ENCODE data around the gene TXNL4B. TPM values are rescaled to one million over a fixed set of nuclear protein-coding genes. Genes with fewer than 3 reads are reported as not detected.

The TXNL4B gene
- total and polyA plus RNA-seq, 9 donors: 10.6 to 23.1 (median 14.7) TPM

- 92 to 99% (median 95%) methylated on average over 15 of the region's 15 CpGs for WGBS, 3 donors
- H3K27ac ChIP-seq: no peak overlapping the region
- peaks cover 6% of the 10 kb centered on the region for H3K36me3 ChIP-seq
- no peak for DNase-seq
- H3K4me3 ChIP-seq: no peak overlapping the region
- H3K9me3 ChIP-seq: no peaks in the 10 kb centered on the region
- H3K27me3 ChIP-seq: no peaks in the 10 kb centered on the region
- no peaks in the 10 kb centered on the region for H3K4me1 ChIP-seq (ENCODE audit: insufficient read depth)
- TF ChIP-seq POLR2A (IDR thresholded peaks at IDR 0.05): no peak
- TF ChIP-seq EP300 (IDR thresholded peaks at IDR 0.05): no peak
- TF ChIP-seq, protein P1, sequence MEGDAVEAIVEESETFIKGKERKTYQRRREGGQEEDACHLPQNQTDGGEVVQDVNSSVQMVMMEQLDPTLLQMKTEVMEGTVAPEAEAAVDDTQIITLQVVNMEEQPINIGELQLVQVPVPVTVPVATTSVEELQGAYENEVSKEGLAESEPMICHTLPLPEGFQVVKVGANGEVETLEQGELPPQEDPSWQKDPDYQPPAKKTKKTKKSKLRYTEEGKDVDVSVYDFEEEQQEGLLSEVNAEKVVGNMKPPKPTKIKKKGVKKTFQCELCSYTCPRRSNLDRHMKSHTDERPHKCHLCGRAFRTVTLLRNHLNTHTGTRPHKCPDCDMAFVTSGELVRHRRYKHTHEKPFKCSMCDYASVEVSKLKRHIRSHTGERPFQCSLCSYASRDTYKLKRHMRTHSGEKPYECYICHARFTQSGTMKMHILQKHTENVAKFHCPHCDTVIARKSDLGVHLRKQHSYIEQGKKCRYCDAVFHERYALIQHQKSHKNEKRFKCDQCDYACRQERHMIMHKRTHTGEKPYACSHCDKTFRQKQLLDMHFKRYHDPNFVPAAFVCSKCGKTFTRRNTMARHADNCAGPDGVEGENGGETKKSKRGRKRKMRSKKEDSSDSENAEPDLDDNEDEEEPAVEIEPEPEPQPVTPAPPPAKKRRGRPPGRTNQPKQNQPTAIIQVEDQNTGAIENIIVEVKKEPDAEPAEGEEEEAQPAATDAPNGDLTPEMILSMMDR (IDR thresholded peaks at IDR 0.05): no peak
- intact Hi-C loops (cut with DNase I): no loop called here
These were observed 19.0 kb upstream of the TXNL4B start for GRCh38 chr16:72112452-72112792.

- TF ChIP-seq, protein P1 (IDR thresholded peaks at IDR 0.05): no peak
- no peak for TF ChIP-seq EP300 (IDR thresholded peaks at IDR 0.05)
- no peak for TF ChIP-seq POLR2A (IDR thresholded peaks at IDR 0.05)
- 84 to 87% (median 84%) methylated on average over 19 of the region's 19 CpGs for WGBS, 3 donors
- no peak overlapping the region for H3K4me3 ChIP-seq
- H3K36me3 ChIP-seq: peaks cover 6% of the 10 kb centered on the region
- H3K27me3 ChIP-seq: no peaks in the 10 kb centered on the region
- intact Hi-C loops (cut with DNase I): no loop called here
- no peak for DNase-seq
- H3K9me3 ChIP-seq: no peaks in the 10 kb centered on the region
- no peak overlapping the region for H3K27ac ChIP-seq
- no peaks in the 10 kb centered on the region for H3K4me1 ChIP-seq (ENCODE audit: insufficient read depth)
These were observed 18.4 kb upstream of the TXNL4B start for GRCh38 chr16:72111657-72112451.

DNA sequence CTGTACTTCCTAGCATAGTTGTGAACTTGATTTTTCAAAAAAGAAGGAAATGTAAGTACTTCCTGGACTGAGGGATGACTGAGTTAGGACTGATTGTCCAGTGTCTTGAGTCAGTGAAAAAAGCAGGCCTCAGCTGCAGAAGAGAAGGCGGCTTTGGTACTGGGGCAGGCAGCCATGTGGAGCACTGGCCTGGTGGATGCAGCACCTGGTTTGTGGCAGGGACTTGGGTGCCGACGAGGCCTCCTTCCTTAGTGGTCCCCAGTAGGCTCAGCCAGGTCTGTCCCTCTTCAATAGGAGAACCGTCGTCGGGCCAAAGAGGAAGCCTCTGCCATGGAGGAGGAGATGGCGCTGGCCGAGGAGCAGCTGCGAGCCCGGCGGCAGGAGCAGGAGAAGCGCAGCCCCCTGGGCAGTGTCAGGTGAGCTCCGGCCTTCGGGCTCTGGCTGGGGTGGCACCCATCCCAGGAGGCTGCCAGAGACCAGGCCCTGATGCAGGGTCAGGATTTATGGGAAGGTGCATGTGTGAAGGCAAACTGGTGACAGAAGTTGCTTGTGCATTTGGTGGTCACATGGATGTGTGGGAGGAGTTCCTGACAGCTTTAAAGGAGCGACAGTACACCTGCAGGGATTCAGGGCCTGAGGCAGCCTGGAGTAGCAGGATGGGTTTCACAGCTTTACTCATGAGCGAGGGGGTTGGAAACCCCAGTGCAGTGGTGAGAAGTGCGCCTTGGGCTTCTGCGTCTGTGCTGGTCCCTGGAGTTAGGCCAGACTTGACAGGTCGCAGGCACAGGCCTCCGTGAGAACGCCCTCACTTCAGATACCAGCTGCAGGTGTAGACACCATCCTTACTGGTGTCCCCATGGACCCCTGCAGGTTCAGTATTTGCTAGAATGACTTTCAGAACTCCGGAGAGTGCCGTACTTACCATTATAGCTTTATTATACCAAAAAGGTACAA is 17.5 kb upstream of the TXNL4B start:
- DNase-seq: no peak
- H3K27me3 ChIP-seq: no peaks in the 10 kb centered on the region
- no peaks in the 10 kb centered on the region for H3K4me1 ChIP-seq (ENCODE audit: insufficient read depth)
- no peaks in the 10 kb centered on the region for H3K9me3 ChIP-seq
- H3K4me3 ChIP-seq: no peak overlapping the region
- intact Hi-C loops (cut with DNase I): no loop called here
- peaks cover 6% of the 10 kb centered on the region for H3K36me3 ChIP-seq
- 91 to 94% (median 93%) methylated on average over 23 of the region's 23 CpGs for WGBS, 3 donors
- no peak overlapping the region for H3K27ac ChIP-seq
- TF ChIP-seq POLR2A (IDR thresholded peaks at IDR 0.05) (no peak), EP300 (IDR thresholded peaks at IDR 0.05) (no peak)
- TF ChIP-seq, protein P1 (IDR thresholded peaks at IDR 0.05): no peak

GRCh38 chr16:72109966-72110530 is 16.6 kb upstream of the TXNL4B start:
- intact Hi-C loops (cut with DNase I): no loop called here
- Histone ChIP-seq H3K4me3 (no peak overlapping the region), H3K4me1 (ENCODE audit: insufficient read depth) (no peaks in the 10 kb centered on the region), H3K36me3 (peaks cover 6% of the 10 kb centered on the region), H3K9me3 (no peaks in the 10 kb centered on the region), H3K27me3 (no peaks in the 10 kb centered on the region), H3K27ac (no peak overlapping the region)
- DNase-seq: no peak
- TF ChIP-seq POLR2A (IDR thresholded peaks at IDR 0.05) (no peak), EP300 (IDR thresholded peaks at IDR 0.05) (no peak)
- TF ChIP-seq, protein P1 (IDR thresholded peaks at IDR 0.05): no peak
- WGBS, 3 donors: 85 to 86% (median 85%) methylated on average over 12 of the region's 12 CpGs

Measured in ovary (tissue), 9 donors.